Measurements from ENCODE around the gene TCP11L1.

TCP11L1 gene, protein sequence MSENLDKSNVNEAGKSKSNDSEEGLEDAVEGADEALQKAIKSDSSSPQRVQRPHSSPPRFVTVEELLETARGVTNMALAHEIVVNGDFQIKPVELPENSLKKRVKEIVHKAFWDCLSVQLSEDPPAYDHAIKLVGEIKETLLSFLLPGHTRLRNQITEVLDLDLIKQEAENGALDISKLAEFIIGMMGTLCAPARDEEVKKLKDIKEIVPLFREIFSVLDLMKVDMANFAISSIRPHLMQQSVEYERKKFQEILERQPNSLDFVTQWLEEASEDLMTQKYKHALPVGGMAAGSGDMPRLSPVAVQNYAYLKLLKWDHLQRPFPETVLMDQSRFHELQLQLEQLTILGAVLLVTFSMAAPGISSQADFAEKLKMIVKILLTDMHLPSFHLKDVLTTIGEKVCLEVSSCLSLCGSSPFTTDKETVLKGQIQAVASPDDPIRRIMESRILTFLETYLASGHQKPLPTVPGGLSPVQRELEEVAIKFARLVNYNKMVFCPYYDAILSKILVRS

DNA sequence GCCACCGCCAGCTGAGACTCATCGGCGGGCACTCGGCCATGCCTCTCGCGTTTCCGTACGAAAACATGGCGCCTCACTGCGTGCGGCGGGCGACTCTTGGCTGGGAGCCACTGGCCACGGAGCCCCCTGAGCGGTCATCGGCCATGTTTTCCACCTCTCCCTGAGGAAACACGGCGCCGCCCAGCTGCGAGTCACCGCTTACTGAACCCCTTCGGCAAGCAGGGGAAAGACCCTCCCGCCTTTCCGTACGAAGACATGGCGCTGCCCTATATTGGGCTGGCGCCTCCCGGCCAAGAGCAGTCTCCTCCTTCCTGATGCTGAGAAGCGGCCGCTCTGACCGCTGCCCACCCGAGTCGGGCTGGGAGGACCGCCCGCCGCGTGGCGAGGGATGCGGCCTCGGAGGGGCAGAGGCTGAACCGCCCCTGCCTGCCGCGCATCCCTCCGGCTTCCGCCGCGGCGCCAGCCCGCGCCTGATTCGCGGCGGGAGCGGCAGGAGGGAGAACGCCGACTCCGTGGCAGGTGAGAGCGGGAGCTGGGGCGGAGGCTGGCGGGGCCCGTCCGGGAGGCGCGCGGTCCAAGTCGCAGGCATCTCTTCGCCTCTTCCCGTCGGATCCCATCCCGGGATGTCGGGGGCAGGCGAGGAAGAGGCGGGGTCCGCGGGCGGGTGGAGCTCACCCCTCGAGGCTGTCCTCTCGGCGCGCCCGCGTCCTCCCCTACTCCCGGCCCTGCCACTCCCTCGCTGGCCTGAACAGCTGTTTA lies at the start of gene TCP11L1:
TSS of gene TCP11L1 (plus strand) at position 299 of the 759 bp plus-strand sequence. CDS start 4,202 bp downstream, outside the sequence.
- peak; percentile 67 for DNase-seq (ENCODE audit: low read depth)

DNA sequence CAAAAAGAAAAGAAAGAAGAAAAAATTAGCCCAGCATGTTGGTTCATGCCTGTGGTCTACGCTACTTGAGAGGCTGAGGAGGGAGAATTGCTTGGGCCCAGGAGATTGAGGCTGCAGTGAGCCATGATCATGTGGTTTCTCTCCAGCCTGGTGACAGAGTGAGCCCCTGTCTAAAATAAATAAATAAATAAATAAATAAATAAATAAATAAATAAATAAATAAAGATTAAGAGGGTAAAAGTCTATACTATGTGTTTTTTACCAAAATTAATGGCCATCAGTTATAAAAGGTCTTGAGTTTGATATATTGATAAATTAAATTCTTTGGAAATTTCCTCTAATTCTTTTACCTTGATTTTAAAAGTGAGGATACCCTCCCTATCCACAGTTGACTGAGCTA lies 48.9 kb upstream of the TCP11L1 start:
- no peak for DNase-seq (ENCODE audit: low read depth)

DNA sequence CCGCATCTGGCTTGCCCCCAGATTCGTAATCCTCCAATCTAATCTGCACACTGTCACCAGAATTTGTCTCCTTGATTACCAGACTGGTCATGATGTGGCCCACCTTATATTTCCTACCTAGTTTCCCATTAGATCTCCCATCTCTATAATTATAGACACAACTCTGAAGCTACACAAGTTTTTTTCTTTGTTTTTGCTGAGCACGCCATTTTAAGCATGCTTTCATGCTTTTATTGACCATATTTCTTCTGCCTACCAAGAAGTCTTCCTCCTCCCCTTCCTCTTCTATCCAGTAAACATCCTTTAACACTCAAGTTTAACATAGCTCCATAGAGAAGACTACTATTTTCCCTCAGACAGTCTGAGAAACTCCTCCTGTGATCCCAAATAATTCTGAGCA lies 47.9 kb upstream of the TCP11L1 start:
- no peak for DNase-seq (ENCODE audit: low read depth)

DNA sequence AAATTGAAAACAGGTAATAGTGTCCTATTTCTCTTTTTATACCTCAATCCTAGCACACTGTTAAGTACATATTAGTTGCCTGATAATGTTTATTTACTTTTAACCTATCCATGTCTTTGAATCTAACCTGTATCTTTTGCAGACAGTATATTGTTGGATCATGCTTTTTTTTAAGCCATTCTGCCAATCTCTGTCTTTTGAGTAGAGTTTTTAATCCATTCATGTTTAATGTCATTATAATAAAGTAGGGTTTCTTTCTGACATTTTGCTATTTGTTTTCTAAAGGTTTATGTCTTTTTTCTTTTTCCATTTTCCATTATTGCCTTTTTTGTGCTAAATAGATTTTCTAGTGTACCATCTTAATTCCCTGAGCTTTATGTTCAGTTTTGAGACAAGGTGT lies 47.5 kb upstream of the TCP11L1 start:
- DNase-seq (ENCODE audit: low read depth) = no peak

DNA sequence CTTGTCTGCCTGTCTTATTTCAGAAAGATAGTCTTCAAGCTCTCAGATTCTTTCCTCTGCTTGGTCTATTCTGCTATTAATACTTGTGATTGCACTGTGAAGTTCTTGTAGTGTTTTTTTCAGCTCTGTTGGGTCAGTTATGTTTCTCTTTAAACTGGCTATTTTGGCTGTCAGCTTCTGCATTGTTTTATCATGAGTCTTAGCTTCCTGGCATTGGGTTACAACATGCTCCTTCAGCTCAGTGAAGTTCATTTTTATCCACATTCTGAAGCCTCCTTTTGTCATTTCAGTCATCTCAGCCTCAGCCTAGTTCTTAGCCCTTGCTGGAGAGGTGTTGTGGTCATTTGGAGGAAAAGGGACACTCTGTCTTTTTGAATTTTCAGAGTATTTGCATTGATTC lies 39.2 kb upstream of the TCP11L1 start:
- DNase-seq (ENCODE audit: low read depth) = no peak

DNA sequence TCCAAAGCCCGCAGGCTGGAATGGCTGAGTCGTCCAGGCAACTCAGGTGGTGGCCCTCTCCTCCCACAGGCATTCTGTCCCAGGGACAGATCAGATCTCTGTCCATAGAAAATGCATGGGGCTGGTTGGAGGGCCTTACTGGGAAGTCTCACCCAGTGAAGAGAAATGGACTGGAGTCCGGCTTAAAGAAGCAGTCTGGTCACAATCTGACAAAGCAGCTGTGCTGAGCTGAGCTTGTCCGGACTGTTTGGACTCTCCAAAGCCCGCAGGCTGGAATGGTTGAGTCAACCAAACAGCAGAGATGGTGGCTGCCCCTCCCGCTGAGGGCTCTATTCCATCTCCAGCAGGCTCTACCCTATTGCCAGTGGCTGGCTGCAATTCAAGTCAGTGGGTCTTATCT lies 38.1 kb upstream of the TCP11L1 start:
- no peak for DNase-seq (ENCODE audit: low read depth)

DNA sequence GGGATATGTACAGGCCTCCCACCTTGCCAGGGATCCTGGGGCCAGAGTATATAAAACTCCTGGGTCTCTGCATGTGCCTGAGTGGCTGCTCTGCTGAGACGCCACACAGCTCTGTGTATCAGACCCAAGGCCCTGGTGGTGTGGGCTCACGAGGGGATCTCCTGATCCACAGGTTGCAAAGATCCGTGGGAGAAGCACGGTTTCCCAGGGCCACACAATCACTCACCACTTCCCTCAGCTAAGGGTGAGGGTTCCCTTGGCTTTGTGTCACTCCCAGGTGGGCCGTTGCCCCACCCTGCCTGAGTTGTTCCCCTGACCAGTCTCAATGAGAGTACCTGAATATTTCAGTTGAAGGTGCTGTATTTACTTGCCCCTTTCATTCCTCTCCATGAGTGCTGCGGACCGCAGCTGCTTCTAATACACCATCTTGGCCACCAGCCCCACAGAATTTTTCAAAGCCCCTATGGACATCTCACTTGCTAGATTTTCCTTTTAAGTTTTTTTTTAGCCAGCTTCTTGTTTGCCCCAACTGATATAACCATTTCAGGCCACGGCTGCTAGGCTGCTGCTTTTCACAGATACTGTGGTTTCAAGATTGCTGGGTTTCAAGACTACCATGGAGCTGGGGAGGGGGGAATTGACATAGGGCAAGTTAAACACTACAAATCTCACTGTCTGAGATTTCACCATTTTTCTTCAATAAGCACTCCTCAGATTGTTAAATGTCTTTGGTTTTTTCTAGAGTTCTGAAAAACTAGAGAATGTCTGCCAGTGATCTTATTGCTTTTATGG lies 37.4 kb upstream of the TCP11L1 start:
- no peak for DNase-seq (ENCODE audit: low read depth)

DNA sequence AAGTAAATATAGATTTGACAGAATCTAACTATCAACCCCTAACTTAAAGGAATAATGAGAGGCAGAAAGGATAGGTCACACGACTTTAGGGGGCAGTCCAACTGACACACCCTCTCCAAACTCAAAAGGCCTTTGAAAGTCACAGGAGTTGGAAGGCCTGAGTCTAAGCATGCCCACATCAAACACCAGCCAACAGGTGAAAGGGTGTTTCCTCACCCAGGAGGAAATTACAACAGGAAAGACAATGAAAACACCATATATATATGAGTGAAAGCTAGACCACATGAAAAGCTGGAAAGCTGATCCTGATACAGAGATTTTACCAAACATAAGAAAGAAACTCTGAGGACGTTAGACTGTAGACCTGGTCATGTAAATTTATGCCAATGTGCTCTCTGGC lies 34.2 kb upstream of the TCP11L1 start:
- DNase-seq (ENCODE audit: low read depth) = no peak

DNA sequence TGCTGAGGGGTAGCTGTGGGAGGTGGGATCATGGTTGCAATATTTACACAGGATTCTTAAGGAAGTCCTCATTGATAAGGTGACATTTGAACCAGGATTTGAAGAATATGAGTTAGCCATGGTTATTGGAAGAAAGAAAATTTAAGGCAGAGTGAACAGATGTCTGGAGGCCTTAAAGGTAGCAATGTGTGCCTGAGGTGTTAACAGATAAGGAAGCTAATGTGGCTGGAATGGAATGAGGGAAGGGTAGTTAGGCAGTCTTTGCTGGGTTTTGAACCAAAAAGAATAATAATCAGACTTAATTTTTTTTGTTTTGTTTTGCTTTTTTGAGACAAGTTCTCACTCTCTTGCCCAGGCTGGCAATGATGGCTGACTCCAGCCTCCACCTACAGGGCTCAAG lies 33.4 kb upstream of the TCP11L1 start:
- DNase-seq (ENCODE audit: low read depth) = no peak

DNA sequence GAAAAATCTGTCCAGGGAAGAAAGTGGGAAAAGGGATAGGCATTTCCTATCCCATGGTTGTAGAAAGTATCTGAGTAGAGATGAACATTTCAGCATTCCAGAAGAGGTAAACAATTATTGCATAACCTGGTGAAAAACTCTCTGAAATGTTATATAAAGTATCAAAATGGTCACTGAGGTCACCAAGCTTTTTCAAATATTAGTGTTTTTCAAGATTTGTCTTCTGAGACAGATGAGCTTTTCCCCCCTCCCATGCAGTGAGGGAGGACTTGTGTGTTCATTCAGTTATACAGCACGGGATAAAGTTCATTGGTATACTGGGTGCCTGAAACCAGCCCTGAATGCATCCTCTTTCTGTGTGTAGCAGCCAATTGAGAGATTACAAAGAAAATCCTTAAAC lies 25.6 kb upstream of the TCP11L1 start:
- DNase-seq (ENCODE audit: low read depth) = no peak

DNA sequence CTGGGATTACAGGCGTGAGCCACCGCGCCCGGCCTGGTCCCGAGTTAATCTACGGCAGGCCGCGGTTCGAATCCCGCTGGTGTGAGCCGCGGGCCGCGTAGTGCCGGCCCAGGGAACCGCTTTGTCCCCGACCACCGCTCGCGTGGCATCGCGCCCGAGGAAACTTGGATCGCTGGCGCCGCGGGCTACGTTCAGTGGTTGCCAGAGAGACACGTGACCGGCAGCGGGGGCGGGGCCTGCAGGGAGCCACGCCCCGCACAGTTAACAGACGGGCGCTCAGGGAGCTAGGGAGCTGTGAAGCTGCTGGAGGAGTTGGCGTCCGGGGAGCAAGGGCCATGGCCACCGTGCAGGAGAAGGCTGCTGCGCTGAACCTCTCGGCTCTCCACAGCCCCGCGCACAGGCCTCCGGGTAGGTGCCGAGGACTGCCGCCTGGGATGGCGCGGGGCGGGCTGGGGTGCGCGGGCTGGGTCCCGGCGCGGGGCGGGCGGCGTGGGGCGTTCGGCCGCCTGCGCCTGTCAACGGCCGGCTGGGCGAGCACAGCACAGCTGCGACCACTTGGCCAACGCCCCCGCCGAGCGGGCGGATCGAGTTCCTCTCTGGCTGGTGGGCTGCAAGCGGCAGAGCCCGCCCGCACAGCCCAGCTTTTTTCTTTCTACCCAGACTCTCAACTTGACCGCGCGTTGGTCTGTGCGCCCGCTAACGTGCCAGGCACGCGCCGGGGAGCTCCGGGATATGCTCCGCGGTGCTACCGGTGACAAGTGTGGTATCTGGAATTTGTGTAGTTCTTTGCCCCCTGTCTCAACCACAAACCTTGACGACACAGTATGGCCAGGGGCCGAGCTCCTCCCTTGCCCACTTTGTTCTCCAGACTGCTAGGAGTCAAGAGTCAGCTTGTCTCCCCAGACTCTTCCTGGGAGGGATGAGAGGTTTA lies 23.5 kb upstream of the TCP11L1 start, which contains the start of gene DEPDC7:
TSS of gene DEPDC7 (plus strand) at position 258 of the 931 bp plus-strand sequence. CDS start at position 336, 78 bp downstream.
- peak; percentile 66 for DNase-seq (ENCODE audit: low read depth)

DNA sequence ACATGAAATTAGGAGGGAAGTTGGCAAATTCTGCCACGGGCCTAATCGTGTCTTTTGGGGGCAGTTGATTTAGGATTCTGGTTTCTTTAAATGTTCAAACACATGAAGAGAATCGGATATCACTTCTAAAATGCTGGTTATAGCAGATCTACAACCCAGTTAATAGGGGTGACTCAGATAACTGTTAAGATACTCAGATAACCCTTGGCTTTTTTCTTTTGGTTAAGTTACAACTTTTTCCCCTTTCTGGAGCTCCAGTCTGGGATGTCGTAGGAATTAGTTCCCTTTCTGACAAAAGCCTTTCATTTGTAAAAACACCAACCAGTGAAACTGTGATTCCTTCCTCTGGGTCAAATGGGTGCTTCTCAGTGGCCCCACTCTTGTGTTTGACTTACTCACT lies 22.7 kb upstream of the TCP11L1 start:
- no peak for DNase-seq (ENCODE audit: low read depth)

DNA sequence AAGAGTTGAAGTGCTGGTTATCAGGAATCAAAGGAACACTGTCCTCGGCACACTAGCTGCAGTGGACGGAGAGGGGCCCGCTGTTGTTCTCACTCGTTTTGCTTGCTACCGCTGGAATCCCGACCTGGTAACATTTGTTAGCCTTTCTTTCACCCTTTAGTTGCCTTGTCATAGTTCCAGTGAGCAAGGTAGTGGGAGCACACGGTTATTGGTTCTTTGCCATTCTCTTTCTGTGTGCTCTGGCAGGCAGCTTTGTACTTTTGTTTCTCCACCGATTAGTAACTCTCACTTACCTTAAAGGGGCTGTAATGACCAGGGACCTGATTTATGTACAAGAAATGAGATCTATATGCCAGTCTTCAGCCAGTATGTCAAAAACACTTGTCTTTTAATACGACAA lies 21.9 kb upstream of the TCP11L1 start:
- DNase-seq (ENCODE audit: low read depth) = no peak

DNA sequence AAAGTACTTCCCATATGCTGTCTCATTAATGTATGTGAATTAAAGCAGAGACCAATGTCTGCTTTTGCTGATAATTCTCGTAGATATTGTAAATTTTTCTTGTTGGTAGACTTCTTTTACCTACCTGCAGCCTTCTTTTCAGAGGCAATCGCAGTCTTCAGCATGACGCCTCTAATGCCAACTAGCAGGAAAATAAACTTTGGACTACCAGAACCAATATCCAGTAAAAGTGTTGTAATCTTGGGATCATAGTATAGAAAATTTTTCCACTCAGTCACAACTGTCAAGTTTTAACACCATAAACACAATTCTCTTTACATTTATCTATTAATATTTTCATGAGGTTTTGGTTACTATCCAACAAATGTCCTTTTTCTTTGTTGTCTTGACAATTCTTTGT lies 21.4 kb upstream of the TCP11L1 start:
- no peak for DNase-seq (ENCODE audit: low read depth)

DNA sequence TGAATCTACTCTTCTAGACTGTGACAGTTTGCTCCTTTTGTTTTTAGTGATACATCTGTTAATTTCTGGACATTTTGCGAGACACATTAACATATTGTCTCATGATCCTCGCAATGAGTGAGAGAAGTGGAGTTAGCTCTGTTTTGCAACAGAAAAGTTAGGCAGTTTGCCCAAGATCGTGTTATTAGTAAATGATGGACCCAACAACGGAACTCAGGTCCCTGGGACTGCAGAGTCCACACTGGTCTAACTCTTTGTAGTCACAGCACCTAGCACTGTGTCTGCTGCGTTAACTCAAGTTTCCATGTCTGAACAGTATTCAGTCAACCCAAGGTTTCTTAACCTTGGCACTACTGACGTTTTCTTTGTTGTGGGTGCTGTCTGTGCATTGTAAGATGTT lies 20.5 kb upstream of the TCP11L1 start:
- no peak for DNase-seq (ENCODE audit: low read depth)

DNA sequence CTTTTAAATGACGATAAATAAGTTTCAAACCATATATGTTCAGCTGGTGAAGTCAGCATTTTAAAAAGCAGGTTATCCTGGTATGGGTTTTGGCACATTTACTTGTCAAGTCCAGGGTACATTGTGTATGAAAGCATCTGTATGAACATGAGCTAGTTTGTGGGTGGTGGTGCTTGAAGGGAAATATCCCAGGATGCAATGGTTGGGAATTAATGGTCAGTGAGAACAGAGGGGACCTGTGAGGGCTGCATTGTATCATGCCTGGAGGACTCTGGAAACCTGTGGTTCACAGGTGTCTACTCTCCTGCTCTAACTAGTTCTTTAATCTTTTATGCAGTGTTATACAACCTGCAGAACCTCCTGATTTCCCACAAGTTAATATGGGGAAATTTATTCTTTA lies 17.9 kb upstream of the TCP11L1 start:
- DNase-seq (ENCODE audit: low read depth) = no peak

DNA sequence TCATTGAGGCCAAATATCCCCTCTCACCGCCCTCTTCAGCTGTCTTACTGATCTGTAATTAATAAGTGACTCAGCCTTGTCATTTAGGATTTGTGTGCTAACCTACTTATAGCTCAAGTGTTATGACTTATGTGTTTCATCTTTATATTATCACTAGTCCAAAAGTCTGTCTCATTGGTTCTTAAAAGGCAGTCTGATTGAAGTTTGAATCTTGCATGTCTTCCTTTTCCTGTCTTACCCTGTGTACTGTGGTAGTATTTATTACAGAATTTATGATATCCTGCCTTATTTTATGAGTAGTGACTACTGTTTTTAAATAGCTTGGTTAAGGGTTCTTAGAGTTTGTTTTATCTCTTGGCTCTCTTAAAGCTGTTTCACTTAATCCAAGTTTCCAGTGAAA lies 17.4 kb upstream of the TCP11L1 start:
- DNase-seq (ENCODE audit: low read depth) = no peak

DNA sequence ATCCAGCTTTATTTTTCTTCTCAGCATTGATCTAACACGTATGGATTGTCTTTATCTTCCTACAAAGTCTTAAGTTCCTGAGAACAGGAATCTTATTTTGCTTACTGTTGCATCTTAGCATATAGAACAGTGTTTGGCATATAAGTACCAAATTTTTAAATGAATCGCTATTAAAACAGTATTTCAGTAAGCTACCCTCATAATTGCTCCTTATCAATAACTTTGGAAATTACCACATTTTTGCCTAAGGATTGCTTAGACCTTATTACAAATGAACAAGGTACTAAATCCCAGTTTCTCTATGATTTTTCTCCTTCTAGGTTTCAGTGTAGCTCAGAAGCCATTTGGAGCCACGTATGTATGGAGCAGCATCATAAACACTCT lies 14.0 kb upstream of the TCP11L1 start:
- no peak for DNase-seq (ENCODE audit: low read depth)

DNA sequence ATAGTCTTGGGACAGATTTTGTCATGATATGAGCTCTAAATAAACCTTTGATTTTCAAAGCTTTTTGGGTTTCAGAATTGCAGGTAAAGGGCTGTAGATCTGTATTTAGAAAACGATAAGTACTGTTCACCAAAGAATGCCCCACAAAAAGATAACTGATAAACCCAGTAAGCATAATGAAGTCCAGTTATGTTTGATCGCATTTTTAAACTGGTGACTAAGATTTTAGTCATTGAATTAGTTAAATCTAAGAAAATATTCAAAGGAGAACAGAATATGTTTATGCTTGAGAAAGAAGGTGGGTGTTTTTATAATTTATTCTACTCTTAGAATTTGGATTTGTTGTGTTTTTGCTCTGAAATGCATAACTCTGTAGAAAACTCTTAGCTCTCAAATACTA lies 12.1 kb upstream of the TCP11L1 start:
- DNase-seq (ENCODE audit: low read depth) = no peak

DNA sequence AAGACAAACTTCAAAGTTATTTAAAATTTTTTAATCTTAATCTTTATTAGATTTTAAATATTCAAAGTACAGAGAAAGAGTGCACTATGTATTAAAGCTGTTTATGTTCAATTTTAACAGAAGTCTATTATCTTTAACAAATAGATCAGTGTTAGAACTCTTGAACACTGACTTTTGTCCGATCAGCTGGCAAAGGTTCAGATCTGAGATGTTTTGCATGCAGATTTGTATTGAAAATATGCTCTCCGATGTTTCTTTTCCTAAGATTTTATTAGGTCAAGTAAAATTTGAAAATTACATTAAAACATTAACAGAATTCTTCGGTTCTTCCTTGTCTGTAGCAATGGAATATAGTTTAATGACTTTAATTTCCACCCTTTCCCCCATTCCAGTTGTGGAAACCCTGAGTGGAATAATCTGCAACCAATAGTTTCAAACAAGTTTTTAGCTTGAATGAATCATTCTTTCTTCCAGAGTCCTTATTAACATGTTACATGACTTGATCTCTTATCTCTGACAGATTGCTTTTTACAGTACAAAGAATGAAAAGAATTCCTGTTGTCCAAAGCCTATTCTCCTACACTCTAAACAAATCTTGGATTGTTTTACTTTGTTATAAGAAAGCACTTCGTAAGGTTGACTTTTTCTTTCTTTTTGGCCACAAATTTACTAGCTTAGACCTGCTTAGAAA lies 11.4 kb upstream of the TCP11L1 start:
- DNase-seq (ENCODE audit: low read depth) = no peak

DNA sequence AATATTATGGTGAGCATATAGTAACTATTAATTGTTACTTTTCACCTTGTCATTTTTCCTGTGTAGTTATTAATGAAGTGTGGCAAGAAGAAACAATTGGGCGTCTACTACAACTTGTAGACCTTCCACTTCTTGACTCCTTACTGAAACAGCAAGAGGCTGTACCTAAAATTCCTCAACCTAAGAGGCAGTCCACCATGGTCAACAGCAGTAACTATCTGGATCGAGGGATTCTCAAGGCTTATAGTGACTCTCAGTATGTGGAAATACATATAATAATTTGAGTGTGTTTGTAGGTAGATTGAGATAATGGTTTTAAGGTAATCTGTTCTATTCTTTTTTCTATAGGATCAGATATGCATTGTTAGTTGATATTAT lies 10.8 kb upstream of the TCP11L1 start:
- no peak for DNase-seq (ENCODE audit: low read depth)

Data from stimulated activated CD8-positive, alpha-beta memory T cell treated with anti-CD3 and anti-CD28 coated beads, Interleukin-12 subunit alpha, Interleukin-12 subunit beta, amount 100 ng/mL, for 1 hour (primary cell).